ENCODE results near the gene LMBRD2. TPM values are rescaled to one million over a fixed set of nuclear protein-coding genes. Genes with fewer than 3 reads are reported as not detected.

LMBRD2 gene
- total and polyA plus RNA-seq, 2 of the 8 experiments (the other 6 are each of a cell fraction or from before 2014, with no cell fraction given) = 1.1 to 4.1 TPM

DNA sequence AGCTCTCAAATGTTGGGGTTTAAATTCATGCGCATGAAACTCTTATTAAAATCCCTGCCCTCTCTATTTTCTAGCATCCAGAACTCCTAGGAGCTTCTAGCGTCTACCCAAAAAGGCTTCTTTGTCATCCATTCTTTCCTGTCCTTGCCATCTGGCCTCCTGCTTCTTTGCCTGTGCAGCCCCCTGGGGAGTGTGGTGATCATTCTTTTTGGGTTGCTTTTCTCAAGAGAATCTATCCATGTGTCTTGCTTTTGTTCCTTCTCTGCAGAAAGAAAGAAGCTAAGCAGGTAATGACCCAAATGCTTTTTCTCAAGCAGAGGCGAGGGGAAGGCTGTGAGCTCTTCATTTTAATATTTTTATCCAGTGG, 26.8 kb upstream of the LMBRD2 start:
- Histone ChIP-seq H3K18ac (ENCODE audit: extremely low read depth, low read length) (no peak overlapping the region), H3K9ac (replicated peaks in 1 of 4; ENCODE audit: extremely low read depth in 1 of 4, low read depth in 3 of 4, low read length in 3 of 4) (no peak overlapping the region), H2BK20ac (ENCODE audit: low read length) (no peak overlapping the region), H4K8ac (ENCODE audit: extremely low read depth, insufficient read depth, low read length) (no peak overlapping the region), H4K5ac (ENCODE audit: insufficient read length, low read depth, low read length) (no peak overlapping the region), H2AFZ (ENCODE audit: low read length) (no peak overlapping the region), H3K14ac (ENCODE audit: insufficient read length) (no peak overlapping the region), H3K4me1 (replicated peaks in 1 of 4; ENCODE audit: control insufficient read depth in 3 of 4, insufficient read depth in 4 of 4, low read length in 3 of 4) (no peaks in the 10 kb centered on the region), H2BK120ac (replicated peaks; ENCODE audit: low read depth, low read length) (no peak overlapping the region), H3K79me2 (ENCODE audit: control insufficient read depth in 1 of 2, insufficient read depth in 2 of 2, low read length in 2 of 2) (no peaks in the 10 kb centered on the region), H3K4me2 (ENCODE audit: insufficient read depth in 1 of 2, low read depth in 2 of 2, low read length in 2 of 2) (no peak overlapping the region), H3K56ac (replicated peaks; ENCODE audit: insufficient read length, low read depth, low read length) (no peak overlapping the region), H3K36me3 (ENCODE audit: control insufficient read depth in 2 of 4, insufficient read depth in 4 of 4, low read length in 3 of 4) (peaks cover 4 to 65% (median 28%) of the 10 kb centered on the region in 4 experiments), H3K23ac (ENCODE audit: insufficient read length) (no peak overlapping the region), H4K91ac (replicated peaks; ENCODE audit: insufficient read length, low read length) (no peak overlapping the region), H3K23me2 (ENCODE audit: low read depth, low read length) (no peaks in the 10 kb centered on the region), H2BK12ac (ENCODE audit: low read depth, low read length) (no peak overlapping the region), H4K20me1 (replicated peaks in 1 of 2; ENCODE audit: control insufficient read depth in 1 of 2, insufficient read depth in 2 of 2, low read length in 2 of 2) (no peaks in the 10 kb centered on the region), H3K27ac (ENCODE audit: low read depth, low read length) (no peak overlapping the region), H2BK5ac (ENCODE audit: low read depth, low read length) (no peak overlapping the region), H3K27me3 (replicated peaks in 1 of 4; ENCODE audit: control insufficient read depth in 3 of 4, extremely low read depth in 1 of 4, insufficient read depth in 3 of 4, low read length in 3 of 4) (peaks cover 0 to 3% (median 0%) of the 10 kb centered on the region in 4 experiments; a peak in 1 of 7 replicates), H2AK5ac (ENCODE audit: low read depth, low read length) (no peak overlapping the region), H3K4me3 (ENCODE audit: extremely low read depth in 1 of 4, insufficient read depth in 2 of 4, low read depth in 3 of 4, low read length in 4 of 4) (no peak overlapping the region), H3K9me3 (ENCODE audit: insufficient read depth in 2 of 2, low read depth in 1 of 2, low read length in 1 of 2) (no peaks in the 10 kb centered on the region), H2BK15ac (ENCODE audit: low read length) (no peak overlapping the region), H3K4ac (replicated peaks; ENCODE audit: insufficient read length, low read depth, low read length) (no peak overlapping the region), H3K79me1 (ENCODE audit: low read depth, low read length) (no peaks in the 10 kb centered on the region)
- no peak for TF ChIP-seq HDAC6 (IDR thresholded peaks at IDR 0.05; ENCODE audit: low read depth, low read length)
- no peak for TF ChIP-seq BCL11A (IDR thresholded peaks at IDR 0.05; ENCODE audit: low read depth in 2 of 2, low read length in 2 of 2)
- no peak for TF ChIP-seq SUZ12 (IDR thresholded peaks at IDR 0.05; ENCODE audit: low read length)
- no peak for TF ChIP-seq KDM5A (IDR thresholded peaks at IDR 0.05; ENCODE audit: low read length)
- no peak for TF ChIP-seq GTF2F1 (IDR thresholded peaks at IDR 0.05; ENCODE audit: borderline replicate concordance, low read depth, low read length)
- no peak for TF ChIP-seq JUN (IDR thresholded peaks at IDR 0.05; ENCODE audit: low read depth, low read length)
- DNase-seq (ENCODE audit: low read depth in 1 of 2, low spot score in 2 of 2) (no peak), FAIRE-seq (no peak)
- ChIA-PET CTCF (ENCODE audit: partially characterized antibody) (interaction anchor here (0.5 to 1.8 kb wide), 16 partner anchors 9 to 852 kb away, joined by 3 to 6 read pairs (median 3); no protein-coding TSS in a partner anchor), POLR2A (ENCODE audit: partially characterized antibody) (no interaction called here)
- WGBS, 2 experiments (ENCODE audit: extremely low coverage in 1 of 2, insufficient coverage in 1 of 2, insufficient read length in 1 of 2, insufficient replicate concordance in 2 of 2, low coverage in 1 of 2, low lambda C conversion rate in 2 of 2, missing lambda C conversion rate in 1 of 2) = 88% methylated on average over 3 of the region's 3 CpGs; no CpG with 5 or more reads in 1 of the 2 experiments

All from H1 (cell line).